Hippocampal formation (tissue), 2 donors: Measurements from ENCODE around the gene PAPOLA.

Source experiments
- DNase-seq, 2 donors: peaks; one replicate each; lab custom pipeline; 2025; lab: John Stamatoyannopoulos, UW

The PAPOLA gene

GRCh38 chr14:96565811-96566210 is 63.6 kb downstream of the PAPOLA start:
- no peak for DNase-seq

GRCh38 chr14:96567289-96567899 is 65.2 kb downstream of the PAPOLA start:
- peak in 1 of 2 donors; percentile 43 for DNase-seq

GRCh38 chr14:96568621-96569020 is 66.4 kb downstream of the PAPOLA start:
- DNase-seq, result no peak

GRCh38 chr14:96571311-96571710 is 69.1 kb downstream of the PAPOLA start:
- DNase-seq, result no peak

- no peak for DNase-seq
Observed at GRCh38 chr14:96573473-96574100, 71.4 kb downstream of the PAPOLA start.

- DNase-seq, result no peak
Observed at GRCh38 chr14:96574171-96574632, 72.0 kb downstream of the PAPOLA start.

GRCh38 chr14:96574633-96575632 is 72.8 kb downstream of the PAPOLA start:
- no peak for DNase-seq

- no peak for DNase-seq
Observed at GRCh38 chr14:96576359-96576758, 74.2 kb downstream of the PAPOLA start.

- no peak for DNase-seq
Observed at GRCh38 chr14:96576937-96577336, 74.8 kb downstream of the PAPOLA start.

- DNase-seq, result no peak
Observed at GRCh38 chr14:96578619-96579018, 76.4 kb downstream of the PAPOLA start.

- DNase-seq, result no peak
Observed at GRCh38 chr14:96579358-96579757, 77.2 kb downstream of the PAPOLA start.

GRCh38 chr14:96579855-96580254 is 77.7 kb downstream of the PAPOLA start:
- DNase-seq, result no peak

GRCh38 chr14:96580566-96580965 is 78.4 kb downstream of the PAPOLA start:
- DNase-seq, result no peak

GRCh38 chr14:96581026-96581425 is 78.8 kb downstream of the PAPOLA start:
- DNase-seq, result no peak

GRCh38 chr14:96581902-96582301 is 79.7 kb downstream of the PAPOLA start:
- no peak for DNase-seq

- no peak for DNase-seq
Observed at GRCh38 chr14:96582411-96582961, 80.3 kb downstream of the PAPOLA start.

GRCh38 chr14:96582995-96583394 is 80.8 kb downstream of the PAPOLA start:
- DNase-seq, result no peak

GRCh38 chr14:96583569-96584041 is 81.4 kb downstream of the PAPOLA start:
- DNase-seq, result no peak

- no peak for DNase-seq
Observed at GRCh38 chr14:96584199-96584906, 82.2 kb downstream of the PAPOLA start.

GRCh38 chr14:96584907-96585671 is 82.9 kb downstream of the PAPOLA start:
- DNase-seq, result no peak

GRCh38 chr14:96585672-96586013 is 83.5 kb downstream of the PAPOLA start:
- DNase-seq, result no peak
